ENCODE results near the gene TMPO.
"Not testable (repeated sequence)": the region's sequence is repeated elsewhere in the genome, so short reads cannot be mapped to it uniquely, and the experiment has no call there.

TMPO gene

GRCh38 chr12:98490501-98491453, 24.6 kb upstream of the TMPO start:
- no peaks in the 10 kb centered on the region for H3K27me3 Mint-ChIP-seq
- H3K4me3 Mint-ChIP-seq = peak overlapping the region; percentile 4
- H3K9me3 Mint-ChIP-seq = no peaks in the 10 kb centered on the region
- peak overlapping the region; percentile 77 for H3K27ac Mint-ChIP-seq
- peak; percentile 72 for ATAC-seq
- H3K4me1 Mint-ChIP-seq = peaks cover 9% of the 10 kb centered on the region
- no peaks in the 10 kb centered on the region for H3K36me3 Mint-ChIP-seq

GRCh38 chr12:98492580-98493140, 22.7 kb upstream of the TMPO start:
- no peak for ATAC-seq
- peaks cover 19% of the 10 kb centered on the region for H3K4me1 Mint-ChIP-seq
- H3K9me3 Mint-ChIP-seq = no peaks in the 10 kb centered on the region
- no peak overlapping the region for H3K27ac Mint-ChIP-seq
- no peaks in the 10 kb centered on the region for H3K36me3 Mint-ChIP-seq
- no peak overlapping the region for H3K4me3 Mint-ChIP-seq
- H3K27me3 Mint-ChIP-seq = no peaks in the 10 kb centered on the region

DNA sequence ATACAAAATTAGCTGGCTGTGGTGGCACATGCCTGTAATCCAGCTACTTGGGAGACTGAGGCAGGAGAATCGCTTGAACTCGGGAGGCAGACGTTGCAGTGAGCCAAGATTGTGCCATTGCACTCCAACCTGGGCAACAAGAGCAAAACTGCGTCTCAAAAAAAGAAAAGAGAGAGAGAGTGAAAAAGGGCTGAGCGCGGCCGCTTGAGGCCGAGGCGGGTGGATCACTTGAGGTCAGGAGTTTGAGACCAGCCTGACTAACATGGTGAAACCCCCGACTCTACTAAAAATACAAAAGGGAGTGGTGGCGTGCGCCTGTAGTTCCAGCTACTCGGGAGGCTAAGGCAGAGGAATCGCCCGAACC, 14.1 kb upstream of the TMPO start:
- H3K4me3 Mint-ChIP-seq = peak overlapping the region; percentile 25
- H3K36me3 Mint-ChIP-seq = not testable (repeated sequence)

DNA sequence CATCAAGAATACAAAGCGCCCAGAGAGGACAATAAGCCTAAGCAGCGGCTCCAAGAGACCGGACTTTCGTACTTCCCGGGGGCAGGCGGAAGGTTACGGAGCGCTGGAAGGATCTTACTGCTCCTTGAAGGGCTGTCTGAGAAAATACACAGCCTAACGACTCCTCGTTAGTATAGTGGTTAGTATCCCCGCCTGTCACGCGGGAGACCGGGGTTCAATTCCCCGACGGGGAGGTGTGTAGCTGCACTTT, 12.1 kb upstream of the TMPO start:
- H3K36me3 Mint-ChIP-seq = no peaks in the 10 kb centered on the region
- H3K4me1 Mint-ChIP-seq = peaks cover 11% of the 10 kb centered on the region
- H3K4me3 Mint-ChIP-seq = peak overlapping the region; percentile 85
- H3K9me3 Mint-ChIP-seq = no peaks in the 10 kb centered on the region
- no peaks in the 10 kb centered on the region for H3K27me3 Mint-ChIP-seq
- peak overlapping the region; percentile 97 for H3K27ac Mint-ChIP-seq
- ATAC-seq = peak; percentile 86

More for the DNA sequence above, 14.1 kb upstream of the TMPO start:
- peak overlapping the region; percentile 51 for H3K27ac Mint-ChIP-seq
- not testable (repeated sequence) for H3K27me3 Mint-ChIP-seq, ATAC-seq, H3K9me3 Mint-ChIP-seq
- peaks cover 21% of the 10 kb centered on the region for H3K4me1 Mint-ChIP-seq

GRCh38 chr12:98503592-98504367, 11.6 kb upstream of the TMPO start:
- Mint-ChIP-seq H3K27ac (peak overlapping the region; percentile 97), H3K4me1 (peaks cover 11% of the 10 kb centered on the region), H3K27me3 (no peaks in the 10 kb centered on the region), H3K36me3 (no peaks in the 10 kb centered on the region), H3K9me3 (no peaks in the 10 kb centered on the region), H3K4me3 (peak overlapping the region; percentile 85)
- peak; percentile 92 for ATAC-seq

GRCh38 chr12:98504368-98504617, 11.1 kb upstream of the TMPO start:
- Mint-ChIP-seq H3K27ac (peak overlapping the region; percentile 97), H3K4me1 (peaks cover 11% of the 10 kb centered on the region), H3K36me3 (no peaks in the 10 kb centered on the region), H3K27me3 (no peaks in the 10 kb centered on the region), H3K4me3 (peak overlapping the region; percentile 85), H3K9me3 (no peaks in the 10 kb centered on the region)
- no peak for ATAC-seq

- no peaks in the 10 kb centered on the region for H3K27me3 Mint-ChIP-seq
- H3K27ac Mint-ChIP-seq = no peak overlapping the region
- H3K36me3 Mint-ChIP-seq = peaks cover 9% of the 10 kb centered on the region
- H3K9me3 Mint-ChIP-seq = no peaks in the 10 kb centered on the region
- no peak for ATAC-seq
- H3K4me3 Mint-ChIP-seq = no peak overlapping the region
- peaks cover 16% of the 10 kb centered on the region for H3K4me1 Mint-ChIP-seq
Measured at GRCh38 chr12:98509063-98509462, 6.3 kb upstream of the TMPO start.

DNA sequence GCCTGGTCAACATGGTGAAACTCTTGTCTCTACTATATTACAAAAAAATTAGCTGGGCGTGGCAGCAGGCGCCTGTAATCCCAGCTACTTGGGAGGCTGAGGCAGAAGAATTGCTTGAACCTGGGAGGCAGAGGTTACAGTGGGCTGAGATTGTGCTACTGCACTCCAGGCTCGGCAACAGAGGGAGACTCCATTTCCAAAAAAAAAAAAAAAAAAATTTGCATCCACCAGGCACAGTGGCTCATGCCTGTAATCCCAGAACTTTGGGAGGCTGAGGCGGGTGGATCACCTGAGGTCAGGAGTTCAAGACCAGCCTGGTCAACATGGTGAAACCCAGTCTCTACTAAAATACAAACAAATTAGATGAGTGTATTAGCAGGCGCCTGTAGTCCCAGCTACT, 3.6 kb upstream of the TMPO start:
- H3K36me3 Mint-ChIP-seq, H3K27me3 Mint-ChIP-seq, H3K27ac Mint-ChIP-seq, ATAC-seq, H3K9me3 Mint-ChIP-seq, H3K4me3 Mint-ChIP-seq: not testable (repeated sequence)
- H3K4me1 Mint-ChIP-seq = peaks cover 16% of the 10 kb centered on the region

DNA sequence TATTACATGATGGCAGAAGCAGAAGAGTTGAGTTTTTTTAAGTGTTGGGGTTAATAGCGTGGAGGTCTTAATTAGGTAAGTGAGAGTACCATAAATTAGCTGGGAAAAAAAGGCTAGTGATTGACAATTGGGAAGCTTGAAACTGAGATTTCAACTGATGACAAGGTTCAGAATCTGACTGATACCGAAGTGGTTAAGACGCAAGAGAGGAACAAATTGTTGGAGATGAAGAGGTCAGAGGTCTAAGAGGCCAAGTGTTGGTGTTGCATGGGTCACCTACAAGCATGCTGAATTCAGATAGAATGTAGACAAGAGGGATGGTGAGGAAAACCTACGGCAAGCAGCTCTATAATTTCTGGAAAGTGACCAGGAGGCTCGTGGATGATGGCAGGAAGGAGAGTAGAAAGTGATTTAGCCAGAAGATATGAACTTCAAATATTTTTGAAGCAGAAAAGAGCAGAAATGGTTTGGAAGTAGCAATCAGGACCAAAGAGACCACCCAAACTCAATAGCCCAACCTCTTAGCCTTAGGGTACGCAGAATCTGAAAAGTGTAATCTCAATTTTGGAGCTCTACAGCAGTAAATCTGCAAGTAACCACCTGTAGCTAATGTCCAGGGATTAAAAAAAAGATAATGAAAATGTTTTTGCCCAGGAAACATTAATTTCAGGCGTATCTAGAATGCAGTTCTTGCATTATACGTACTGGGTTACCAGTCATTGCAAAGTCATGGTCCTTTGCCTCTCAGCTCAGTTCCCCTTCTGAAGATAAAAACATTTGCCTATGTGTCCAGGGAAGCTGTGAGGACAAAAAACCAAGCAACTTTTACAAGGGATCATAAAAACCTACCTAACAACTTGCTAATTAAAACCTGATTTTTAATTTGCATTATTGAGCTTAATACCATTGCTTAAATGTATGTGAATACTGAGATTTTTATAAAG, 1.7 kb upstream of the TMPO start:
- peaks cover 9% of the 10 kb centered on the region for H3K36me3 Mint-ChIP-seq

GRCh38 chr12:98514982-98515286, 456 bp upstream of the TMPO start:
- no peak for ATAC-seq
- Mint-ChIP-seq H3K9me3 (no peaks in the 10 kb centered on the region), H3K36me3 (peaks cover 10% of the 10 kb centered on the region), H3K4me1 (peaks cover 26% of the 10 kb centered on the region), H3K27me3 (no peaks in the 10 kb centered on the region), H3K27ac (peak overlapping the region; percentile 95), H3K4me3 (peak overlapping the region; percentile 99)

More for the DNA sequence above, 1.7 kb upstream of the TMPO start:
- H3K9me3 Mint-ChIP-seq = no peaks in the 10 kb centered on the region
- H3K4me1 Mint-ChIP-seq = peaks cover 16% of the 10 kb centered on the region
- no peaks in the 10 kb centered on the region for H3K27me3 Mint-ChIP-seq
- peak overlapping the region; percentile 95 for H3K27ac Mint-ChIP-seq
- peak overlapping the region; percentile 44 for H3K4me3 Mint-ChIP-seq
- ATAC-seq = no peak

- peaks cover 16% of the 10 kb centered on the region for H3K36me3 Mint-ChIP-seq
- peak overlapping the region; percentile 99 for H3K4me3 Mint-ChIP-seq
- ATAC-seq = peak; percentile 79
- peaks cover 39% of the 10 kb centered on the region for H3K4me1 Mint-ChIP-seq
- no peaks in the 10 kb centered on the region for H3K27me3 Mint-ChIP-seq
- H3K9me3 Mint-ChIP-seq = no peaks in the 10 kb centered on the region
- peak overlapping the region; percentile 95 for H3K27ac Mint-ChIP-seq
Measured at GRCh38 chr12:98516111-98516873, 902 bp downstream of the TMPO start.

GRCh38 chr12:98519257-98519907, 4.0 kb downstream of the TMPO start:
- no peaks in the 10 kb centered on the region for H3K9me3 Mint-ChIP-seq
- H3K36me3 Mint-ChIP-seq = peaks cover 8% of the 10 kb centered on the region
- H3K4me3 Mint-ChIP-seq = peak overlapping the region; percentile 70
- no peak for ATAC-seq
- H3K27me3 Mint-ChIP-seq = no peaks in the 10 kb centered on the region
- no peak overlapping the region for H3K27ac Mint-ChIP-seq
- H3K4me1 Mint-ChIP-seq = peaks cover 41% of the 10 kb centered on the region

- Mint-ChIP-seq H3K27me3 (no peaks in the 10 kb centered on the region), H3K9me3 (no peaks in the 10 kb centered on the region), H3K36me3 (peaks cover 43% of the 10 kb centered on the region), H3K4me3 (no peak overlapping the region), H3K27ac (no peak overlapping the region), H3K4me1 (peaks cover 12% of the 10 kb centered on the region)
- ATAC-seq = no peak
Measured at GRCh38 chr12:98530068-98530467, 14.7 kb downstream of the TMPO start.

- Mint-ChIP-seq H3K9me3 (no peaks in the 10 kb centered on the region), H3K4me3 (no peak overlapping the region), H3K4me1 (no peaks in the 10 kb centered on the region), H3K36me3 (peaks cover 43% of the 10 kb centered on the region), H3K27me3 (no peaks in the 10 kb centered on the region), H3K27ac (no peak overlapping the region)
- ATAC-seq = no peak
Measured at GRCh38 chr12:98532687-98533304, 17.4 kb downstream of the TMPO start.

Data from stimulated activated memory B cell treated with anti-CD40 and anti-IgM and Interleukin-4, amounts not matched to agents 10 μg/mL and 1 μg/mL and 100 μg/mL, for 72 hours (primary cell).